K562 (cell line): ENCODE data around the gene CLDN15. TPM values are rescaled to one million over a fixed set of nuclear protein-coding genes. Genes with fewer than 3 reads are reported as not detected.

Experiments used
- BRD4 ChIP-seq: fragments of 200-600 bp; sonication (generic); IDR thresholded peaks from 2 replicates; pipeline ENCODE4 v1.6.1; 2017; ENCODE audit warnings: inconsistent platforms
- BRF1 ChIP-seq: IDR thresholded peaks from 3 replicates; pipeline ENCODE4 v1.6.1; 2011; ENCODE audit warnings: borderline replicate concordance, mild to moderate bottlenecking; ENCODE audit not compliant: insufficient read length; ENCODE audit errors: extremely low read depth
- FOXK1 ChIP-seq: sonication (generic); formaldehyde crosslinking; IDR thresholded peaks from 2 replicates; pipeline ENCODE4 v1.8.0; 2022; ENCODE audit warnings: missing genetic modification reagents, mild to moderate bottlenecking, borderline replicate concordance
- GATA2 ChIP-seq: sonication (generic); formaldehyde crosslinking; IDR thresholded peaks from 2 replicates; pipeline ENCODE4 v1.4.0; 2020; ENCODE audit warnings: mild to moderate bottlenecking, missing genetic modification reagents
- MECOM ChIP-seq: fragments of 250-450 bp; sonication (Bioruptor Pico); IDR thresholded peaks from 2 replicates; pipeline ENCODE4 v1.8.0; 2022; ENCODE audit warnings: inconsistent platforms
- NR2C1 ChIP-seq, 2 experiments: fragments of 450-650 bp; IDR thresholded peaks; 2 replicates each; pipeline ENCODE4 v1.6.1; 2017; ENCODE audit warnings: mild to moderate bottlenecking in 2 of 2, antibody characterized with exemption in 1 of 2, inconsistent platforms in 1 of 2, missing compliant biosample characterization in 1 of 2, missing genetic modification characterization in 1 of 2
- POLR3A ChIP-seq: IDR thresholded peaks from 2 replicates; pipeline ENCODE4 v1.6.1; 2011; ENCODE audit warnings: borderline replicate concordance, mild to moderate bottlenecking, moderate library complexity; ENCODE audit not compliant: insufficient read length, insufficient read depth; ENCODE audit errors: extremely low read depth
- SMC3 ChIP-seq: conservative IDR thresholded peaks from 2 replicates; pipeline ENCODE4 v1.6.1; 2011; ENCODE audit warnings: low read depth, low read length, improper control_type of control experiment; ENCODE audit not compliant: insufficient read depth
- XRCC5 ChIP-seq: fragments of 200-400 bp; formaldehyde crosslinking; IDR thresholded peaks from 2 replicates; pipeline ENCODE4 v1.6.1; 2017; ENCODE audit warnings: low read depth, mild to moderate bottlenecking, low read length
- ZNF184 ChIP-seq: sonication (generic); formaldehyde crosslinking; IDR thresholded peaks from 2 replicates; pipeline ENCODE4 v1.5.0; 2020; ENCODE audit warnings: missing genetic modification reagents
- ZNF41 ChIP-seq: fragments of 250-450 bp; sonication (Bioruptor Pico); conservative IDR thresholded peaks from 2 replicates; pipeline ENCODE4 v1.4.0; 2020; ENCODE audit warnings: mild to moderate bottlenecking
- ZNF561 ChIP-seq: fragments of 450-650 bp; formaldehyde crosslinking; conservative IDR thresholded peaks from 2 replicates; pipeline ENCODE4 v1.4.0; 2020; ENCODE audit warnings: mild to moderate bottlenecking, moderate library complexity
- ZNF77 ChIP-seq: fragments of 250-450 bp; sonication (Bioruptor Pico); IDR thresholded peaks from 2 replicates; pipeline ENCODE4 v1.5.0; 2020
- polyA plus RNA-seq, 8 experiments: library from polyadenylated mRNA; depleted of rRNA in 4 of 8; stranded (reverse) in 5 of 8; unstranded in 3 of 8; fragments of >200 nt; fragmentation: Nextera tagmentation in 2 of 8; fragmentation: Illumina TruSeq in 1 of 8; extraction: Ambion mirVana in 2 of 8; extraction: Trizol in 1 of 8; gene quantifications; 2 replicates each; pipeline versions ENCODE4 v1.2.1 to v1.2.3, GENCODE V29; 2011 to 2014; ENCODE audit warnings: inconsistent platforms in 1 of 8, missing spikeins in 1 of 8
- total RNA-seq, 7 experiments: library from RNA; depleted of rRNA in 6 of 7; stranded (reverse); fragments of >200 nt in 6 of 7; fragmentation: Illumina TruSeq in 2 of 7; extraction: Trizol in 2 of 7; gene quantifications; 2 replicates each; pipeline versions ENCODE4 v1.2.1 to v1.2.3, GENCODE V29; 2011 to 2021; ENCODE audit warnings: low replicate concordance in 1 of 7
- TF ChIP-seq, protein P1 (sequence below), 2 experiments: fragments of 450-650 bp in 1 of 2; sonication (generic) in 1 of 2; formaldehyde crosslinking in 1 of 2; IDR thresholded peaks; 2 replicates each; pipeline versions ENCODE4 v1.7.1 to v1.9.0; 2016 to 2022; ENCODE audit warnings: inconsistent platforms in 1 of 2, mild to moderate bottlenecking in 1 of 2, missing genetic modification reagents in 1 of 2
- TF ChIP-seq, protein P2 (sequence below): IDR thresholded peaks from 3 replicates; pipeline ENCODE4 v1.6.1; 2011; ENCODE audit warnings: borderline replicate concordance, mild to moderate bottlenecking, moderate library complexity; ENCODE audit not compliant: insufficient read length; ENCODE audit errors: extremely low read depth

Gene CLDN15
- total and polyA plus RNA-seq, 9 of the 15 experiments (the other 6 are each of a cell fraction or from before 2014, with no cell fraction given), result 0.32 to 14.5 (median 7.4) TPM

DNA sequence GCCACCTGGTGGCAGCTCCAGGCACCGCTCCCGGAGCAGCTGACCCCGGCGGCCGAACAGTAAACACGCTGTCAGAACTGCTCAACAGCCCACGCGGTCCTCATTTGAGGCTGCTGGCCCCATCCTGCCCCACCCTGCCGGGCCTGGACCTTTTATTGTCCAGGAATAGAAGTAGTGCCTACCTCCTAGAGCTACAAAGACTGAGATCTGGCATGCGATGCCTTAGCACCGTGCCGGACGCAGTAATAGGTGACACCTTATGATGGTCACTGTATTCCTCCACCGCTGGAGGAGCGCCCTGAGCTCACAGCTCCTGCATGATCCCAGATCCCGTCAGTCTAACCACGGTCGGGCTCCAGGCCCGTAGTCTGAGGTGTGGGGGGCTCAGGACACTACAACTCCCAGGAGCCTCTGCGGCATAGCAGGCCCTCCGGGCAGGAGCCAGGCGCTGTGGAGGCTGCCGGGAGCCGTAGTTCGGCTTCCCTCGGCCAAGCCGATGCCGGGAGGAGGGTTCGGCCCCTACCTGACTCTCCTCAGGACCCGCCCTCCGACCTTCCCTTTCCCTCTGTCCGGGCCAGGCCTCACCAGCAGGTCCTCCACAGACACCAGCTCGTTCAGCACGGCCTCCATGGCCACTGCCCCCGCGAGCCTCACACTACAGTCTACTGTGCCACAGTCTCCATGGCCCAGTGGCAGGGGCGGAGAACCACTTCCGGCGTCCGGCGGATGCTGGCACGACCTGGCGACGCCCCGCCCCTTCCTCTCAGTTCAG is 7.0 kb upstream of the CLDN15 start, which contains the start of gene FIS1 (continued):
- TF ChIP-seq, protein P1, sequence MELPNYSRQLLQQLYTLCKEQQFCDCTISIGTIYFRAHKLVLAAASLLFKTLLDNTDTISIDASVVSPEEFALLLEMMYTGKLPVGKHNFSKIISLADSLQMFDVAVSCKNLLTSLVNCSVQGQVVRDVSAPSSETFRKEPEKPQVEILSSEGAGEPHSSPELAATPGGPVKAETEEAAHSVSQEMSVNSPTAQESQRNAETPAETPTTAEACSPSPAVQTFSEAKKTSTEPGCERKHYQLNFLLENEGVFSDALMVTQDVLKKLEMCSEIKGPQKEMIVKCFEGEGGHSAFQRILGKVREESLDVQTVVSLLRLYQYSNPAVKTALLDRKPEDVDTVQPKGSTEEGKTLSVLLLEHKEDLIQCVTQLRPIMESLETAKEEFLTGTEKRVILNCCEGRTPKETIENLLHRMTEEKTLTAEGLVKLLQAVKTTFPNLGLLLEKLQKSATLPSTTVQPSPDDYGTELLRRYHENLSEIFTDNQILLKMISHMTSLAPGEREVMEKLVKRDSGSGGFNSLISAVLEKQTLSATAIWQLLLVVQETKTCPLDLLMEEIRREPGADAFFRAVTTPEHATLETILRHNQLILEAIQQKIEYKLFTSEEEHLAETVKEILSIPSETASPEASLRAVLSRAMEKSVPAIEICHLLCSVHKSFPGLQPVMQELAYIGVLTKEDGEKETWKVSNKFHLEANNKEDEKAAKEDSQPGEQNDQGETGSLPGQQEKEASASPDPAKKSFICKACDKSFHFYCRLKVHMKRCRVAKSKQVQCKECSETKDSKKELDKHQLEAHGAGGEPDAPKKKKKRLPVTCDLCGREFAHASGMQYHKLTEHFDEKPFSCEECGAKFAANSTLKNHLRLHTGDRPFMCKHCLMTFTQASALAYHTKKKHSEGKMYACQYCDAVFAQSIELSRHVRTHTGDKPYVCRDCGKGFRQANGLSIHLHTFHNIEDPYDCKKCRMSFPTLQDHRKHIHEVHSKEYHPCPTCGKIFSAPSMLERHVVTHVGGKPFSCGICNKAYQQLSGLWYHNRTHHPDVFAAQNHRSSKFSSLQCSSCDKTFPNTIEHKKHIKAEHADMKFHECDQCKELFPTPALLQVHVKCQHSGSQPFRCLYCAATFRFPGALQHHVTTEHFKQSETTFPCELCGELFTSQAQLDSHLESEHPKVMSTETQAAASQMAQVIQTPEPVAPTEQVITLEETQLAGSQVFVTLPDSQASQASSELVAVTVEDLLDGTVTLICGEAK (IDR thresholded peaks at IDR 0.05), result peak; percentile 97
- TF ChIP-seq, protein P1 (CRISPR knock-in tag; IDR thresholded peaks at IDR 0.05), result no peak
- TF ChIP-seq ZNF184 (CRISPR knock-in tag) (no peak), BRF1 (no peak), SMC3 (peak; percentile 73), ZNF77 (no peak), MECOM (CRISPR knock-in tag) (0 out of 2 replicates have a peak, but pooled peaks have one; percentile 44), GATA2 (CRISPR knock-in tag) (0 out of 2 replicates have a peak, but pooled peaks have one; percentile 5), POLR3A (no peak), XRCC5 (0 out of 2 replicates have a peak, but pooled peaks have one; percentile 59), FOXK1 (CRISPR knock-in tag) (no peak; the same call in 1 of the 2 replicates), NR2C1 (IDR thresholded peaks at IDR 0.05) (peak; percentile 90), NR2C1 (tag; IDR thresholded peaks at IDR 0.05) (peak; percentile 91), ZNF561 (CRISPR knock-in tag) (no peak), BRD4 (0 out of 2 replicates have a peak, but pooled peaks have one; percentile 60), ZNF41 (CRISPR knock-in tag) (no peak)
- TF ChIP-seq, protein P2, sequence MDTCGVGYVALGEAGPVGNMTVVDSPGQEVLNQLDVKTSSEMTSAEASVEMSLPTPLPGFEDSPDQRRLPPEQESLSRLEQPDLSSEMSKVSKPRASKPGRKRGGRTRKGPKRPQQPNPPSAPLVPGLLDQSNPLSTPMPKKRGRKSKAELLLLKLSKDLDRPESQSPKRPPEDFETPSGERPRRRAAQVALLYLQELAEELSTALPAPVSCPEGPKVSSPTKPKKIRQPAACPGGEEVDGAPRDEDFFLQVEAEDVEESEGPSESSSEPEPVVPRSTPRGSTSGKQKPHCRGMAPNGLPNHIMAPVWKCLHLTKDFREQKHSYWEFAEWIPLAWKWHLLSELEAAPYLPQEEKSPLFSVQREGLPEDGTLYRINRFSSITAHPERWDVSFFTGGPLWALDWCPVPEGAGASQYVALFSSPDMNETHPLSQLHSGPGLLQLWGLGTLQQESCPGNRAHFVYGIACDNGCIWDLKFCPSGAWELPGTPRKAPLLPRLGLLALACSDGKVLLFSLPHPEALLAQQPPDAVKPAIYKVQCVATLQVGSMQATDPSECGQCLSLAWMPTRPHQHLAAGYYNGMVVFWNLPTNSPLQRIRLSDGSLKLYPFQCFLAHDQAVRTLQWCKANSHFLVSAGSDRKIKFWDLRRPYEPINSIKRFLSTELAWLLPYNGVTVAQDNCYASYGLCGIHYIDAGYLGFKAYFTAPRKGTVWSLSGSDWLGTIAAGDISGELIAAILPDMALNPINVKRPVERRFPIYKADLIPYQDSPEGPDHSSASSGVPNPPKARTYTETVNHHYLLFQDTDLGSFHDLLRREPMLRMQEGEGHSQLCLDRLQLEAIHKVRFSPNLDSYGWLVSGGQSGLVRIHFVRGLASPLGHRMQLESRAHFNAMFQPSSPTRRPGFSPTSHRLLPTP, result no peak
